Gastrocnemius medialis (tissue), 4 donors: ENCODE measurements around the gene BCR. TPM values are rescaled to one million over a fixed set of nuclear protein-coding genes. Genes with fewer than 3 reads are reported as not detected.

Experiments used
- ATAC-seq, 2 donors: fragments of 150-250 bp; one replicate each; pipeline ENCODE4 v1.9.1; 2016
- DNase-seq, 2 donors: peaks; one replicate each; pipeline ENCODE4 v3.0.0-alpha.2; 2019
- H3K27ac ChIP-seq, 4 donors: fragments of 200-600 bp; sonication (generic); 1 replicate in 1 of 4; 2 replicates in 3 of 4; pipeline ENCODE4 v1.5.1; 2016 to 2018; ENCODE audit warnings: mild to moderate bottlenecking in 2 of 4, moderate library complexity in 1 of 4
- H3K27me3 ChIP-seq, 3 donors: fragments of 200-600 bp; sonication (generic) in 2 of 3; 1 replicate in 1 of 3; 2 replicates in 2 of 3; pipeline versions ENCODE4 v1.5.1 to v1.6.0; 2016 to 2019; ENCODE audit warnings: mild to moderate bottlenecking in 1 of 3, moderate library complexity in 1 of 3
- H3K36me3 ChIP-seq, 2 donors: fragments of 200-600 bp; sonication (generic) in 1 of 2; one replicate each; pipeline ENCODE4 v1.5.1; 2017 to 2018
- H3K4me1 ChIP-seq, 2 donors: fragments of 200-600 bp; sonication (generic) in 1 of 2; one replicate each; pipeline ENCODE4 v1.5.1; 2016 to 2017; ENCODE audit warnings: mild to moderate bottlenecking in 2 of 2
- H3K4me3 ChIP-seq, 4 donors: fragments of 200-600 bp; sonication (generic) in 3 of 4; 1 replicate in 1 of 4; 2 replicates in 3 of 4; pipeline ENCODE4 v1.5.1; 2016 to 2019; ENCODE audit warnings: mild to moderate bottlenecking in 2 of 4
- H3K9me3 ChIP-seq, 3 donors: fragments of 200-600 bp; sonication (generic) in 2 of 3; 1 replicate in 1 of 3; 2 replicates in 2 of 3; pipeline ENCODE4 v1.5.1; 2016 to 2019
- CTCF ChIP-seq, 5 experiments: fragments of 450-650 bp in 3 of 5; fragments of 200-600 bp in 2 of 5; sonication (generic) in 2 of 5; IDR thresholded peaks in 4 of 5; conservative IDR thresholded peaks in 1 of 5; 1 replicate in 4 of 5; 2 replicates in 1 of 5; pipeline ENCODE4 v1.5.1; 2016 to 2019; ENCODE audit warnings: antibody characterized with exemption in 5 of 5, mild to moderate bottlenecking in 3 of 5, moderate library complexity in 3 of 5
- POLR2A ChIP-seq, 2 donors: fragments of 450-650 bp; IDR thresholded peaks; one replicate each; pipeline ENCODE4 v1.6.1; 2017; ENCODE audit warnings: antibody characterized with exemption in 2 of 2, mild to moderate bottlenecking in 2 of 2, moderate library complexity in 2 of 2
- in situ Hi-C, 4 donors: fragments of 200-750 bp; cut with MboI; loops; one replicate each; pipeline versions ENCODE4 v1.15.0 to v1.8.0; 2017; ENCODE audit warnings: low sequenced_read_pairs in 4 of 4
- intact Hi-C: fragments of 100-400 bp; cut with DNase I; formaldehyde crosslinking; loops from one replicate; pipeline ENCODE4 v1.15.1; 2023; ENCODE audit warnings: low total_unique reads
- total RNA-seq, 4 donors: library from RNA; depleted of rRNA; stranded (reverse); fragments of >200 nt; gene quantifications; one replicate each; pipeline versions ENCODE4 v1.1.0 to v1.2.3, GENCODE V29; 2016

Gene BCR
- total RNA-seq, 4 donors from 2014 or later, result 10.3 to 13.0 (median 12.4) TPM

DNA sequence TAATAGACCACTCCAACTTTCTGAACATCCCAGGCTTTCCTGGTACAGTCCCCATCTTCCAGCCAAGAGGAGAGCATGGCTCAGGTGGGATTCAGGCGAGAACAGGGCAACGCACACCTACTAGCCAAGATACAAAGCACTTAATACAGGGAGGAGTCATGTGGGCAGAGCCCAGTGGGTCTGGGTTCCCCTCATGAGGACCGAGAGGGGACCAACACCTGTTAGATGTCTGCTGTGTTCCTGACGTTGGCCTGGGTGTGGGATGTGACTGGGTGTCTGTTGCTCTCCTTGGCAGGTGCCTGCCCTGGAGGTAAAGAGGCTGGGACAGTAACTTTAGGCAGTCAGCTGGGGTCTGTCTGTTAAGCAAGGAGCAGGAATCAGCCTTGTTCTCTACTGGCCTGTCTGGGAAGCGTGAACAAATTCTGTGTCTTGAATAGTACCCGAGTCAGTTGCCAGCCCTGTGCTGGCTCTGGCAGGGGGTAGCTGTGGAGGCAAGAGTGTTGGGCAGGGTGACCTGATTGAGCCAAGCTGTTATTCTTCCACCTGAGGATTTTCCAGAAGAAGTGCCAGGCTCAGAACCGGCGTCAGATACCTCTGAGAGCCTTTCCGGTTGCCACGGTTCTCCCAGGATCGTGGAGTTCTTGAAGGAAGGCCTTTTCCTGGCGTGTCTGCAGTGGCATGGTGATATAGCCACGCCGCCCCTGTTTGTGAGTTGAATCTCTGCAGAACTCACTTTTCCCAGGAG lies 56.3 kb downstream of the BCR start:
- peaks cover 2 to 23% (median 11%) of the 10 kb centered on the region in 3 donors for H3K27me3 ChIP-seq
- ATAC-seq (peak; percentile 7 to 22), DNase-seq (no peak)
- TF ChIP-seq CTCF (IDR thresholded peaks at IDR 0.05 in 4 of 5, conservative IDR thresholded peaks at IDR 0.05 in 1 of 5) (no peak), POLR2A (IDR thresholded peaks at IDR 0.05) (no peak)
- H3K4me3 ChIP-seq, result no peak overlapping the region
- in situ Hi-C loops, result no loop called here
- H3K9me3 ChIP-seq, result no peaks in the 10 kb centered on the region
- H3K4me1 ChIP-seq, result peaks cover 28 to 29% of the 10 kb centered on the region in 2 donors
- intact Hi-C loops, result loop anchor here (2.0 to 5.0 kb wide), 2 partner anchors 24 to 54 kb away; partner anchors contain the start of gene BCR
- H3K36me3 ChIP-seq, result no peaks in the 10 kb centered on the region
- H3K27ac ChIP-seq, result peak overlapping the region in 1 of 4 donors; percentile 23

DNA sequence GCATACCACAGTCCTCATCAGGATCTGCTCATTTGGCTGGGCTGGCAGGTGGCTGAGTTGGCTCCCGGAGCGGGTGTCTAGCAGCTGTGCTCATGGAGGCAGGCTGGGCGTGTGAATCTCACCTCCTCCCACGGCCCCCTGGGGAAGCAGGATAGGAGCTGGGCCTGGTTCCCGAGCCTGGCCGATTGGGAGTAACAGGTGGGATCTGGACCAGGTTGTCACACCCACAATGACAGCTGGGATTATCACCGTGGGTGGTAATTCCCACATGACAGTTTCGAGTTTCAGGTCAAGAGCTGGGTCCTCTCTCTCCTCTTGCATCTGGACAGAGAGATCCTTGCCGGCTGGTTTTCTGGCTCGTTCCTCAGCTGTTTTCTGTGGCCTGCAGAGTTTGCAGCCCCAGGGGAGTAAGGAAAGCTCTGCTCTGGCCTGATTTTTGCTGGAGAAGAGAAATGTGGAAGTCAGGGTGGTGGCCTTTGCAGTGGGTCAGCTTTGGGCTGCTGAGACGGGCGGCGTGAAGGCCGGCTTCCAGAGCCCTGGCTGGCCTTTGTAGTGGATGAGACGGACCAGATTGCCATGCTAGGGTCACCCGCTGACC lies 57.0 kb downstream of the BCR start:
- DNase-seq, result peak; percentile 66 to 68
- in situ Hi-C loops (no loop called here), intact Hi-C loops (loop anchor here (2.0 to 5.0 kb wide), 2 partner anchors 24 to 55 kb away; partner anchors contain the start of gene BCR)
- no peak overlapping the region for H3K4me3 ChIP-seq
- H3K27me3 ChIP-seq, result peaks cover 2 to 24% (median 10%) of the 10 kb centered on the region in 3 donors
- peak overlapping the region in 1 of 4 donors; percentile 23 for H3K27ac ChIP-seq
- H3K9me3 ChIP-seq, result no peaks in the 10 kb centered on the region
- peak; percentile 89 to 96 for ATAC-seq
- H3K4me1 ChIP-seq, result peaks cover 28 to 29% of the 10 kb centered on the region in 2 donors
- no peak for TF ChIP-seq CTCF (IDR thresholded peaks at IDR 0.05 in 4 of 5, conservative IDR thresholded peaks at IDR 0.05 in 1 of 5)
- TF ChIP-seq POLR2A (IDR thresholded peaks at IDR 0.05), result no peak
- no peaks in the 10 kb centered on the region for H3K36me3 ChIP-seq

DNA sequence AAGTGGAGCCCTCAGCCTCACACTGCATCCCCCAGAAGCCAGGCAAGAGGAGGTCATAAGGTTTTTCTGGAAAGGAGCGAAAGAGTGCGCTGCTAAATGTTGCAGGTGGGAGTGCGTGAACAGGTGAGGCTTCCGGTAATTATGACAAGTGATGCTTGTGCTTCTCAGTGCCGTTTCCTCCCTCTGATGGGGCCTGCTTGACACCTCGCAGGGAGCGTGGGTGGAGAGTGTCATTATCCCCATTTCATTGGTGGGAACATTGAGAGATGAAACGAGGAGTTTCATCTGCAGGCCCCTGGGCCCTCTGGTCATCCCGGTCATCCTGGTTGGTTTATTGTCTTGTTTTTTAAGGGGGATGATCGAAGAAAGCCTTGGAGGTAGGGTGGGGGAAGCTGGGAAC lies 57.5 kb downstream of the BCR start:
- H3K4me3 ChIP-seq, result no peak overlapping the region
- ATAC-seq (no peak), DNase-seq (no peak)
- in situ Hi-C loops (no loop called here), intact Hi-C loops (loop anchor here (2.0 to 5.0 kb wide), 2 partner anchors 25 to 56 kb away; partner anchors contain the start of gene BCR)
- H3K27ac ChIP-seq, result no peak overlapping the region
- H3K9me3 ChIP-seq, result no peaks in the 10 kb centered on the region
- H3K27me3 ChIP-seq, result peaks cover 2 to 23% (median 10%) of the 10 kb centered on the region in 3 donors
- H3K4me1 ChIP-seq, result peaks cover 28 to 29% of the 10 kb centered on the region in 2 donors
- no peaks in the 10 kb centered on the region for H3K36me3 ChIP-seq
- no peak for TF ChIP-seq POLR2A (IDR thresholded peaks at IDR 0.05)
- TF ChIP-seq CTCF (IDR thresholded peaks at IDR 0.05 in 4 of 5, conservative IDR thresholded peaks at IDR 0.05 in 1 of 5), result no peak

DNA sequence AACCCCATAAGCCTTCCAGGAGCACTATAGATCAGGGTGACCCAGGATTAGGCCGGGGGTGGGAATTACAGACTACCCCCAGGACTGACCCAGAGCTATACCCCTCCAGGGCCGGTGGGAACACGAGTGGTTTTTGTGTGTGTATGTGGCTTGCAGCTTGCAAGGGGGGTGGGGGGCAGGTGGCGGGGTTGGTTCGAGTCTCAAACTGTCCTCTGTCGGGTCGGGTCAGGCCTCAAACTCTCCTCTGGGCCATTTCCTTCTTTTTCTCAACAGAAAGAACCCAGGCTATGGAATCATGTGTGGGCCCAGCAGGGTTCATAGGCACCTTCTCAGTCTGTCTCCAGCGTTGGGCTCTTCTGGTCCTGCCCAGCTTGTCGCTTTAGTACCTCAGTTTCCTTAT lies 58.4 kb downstream of the BCR start:
- peaks cover 28 to 29% of the 10 kb centered on the region in 2 donors for H3K4me1 ChIP-seq
- ATAC-seq (no peak), DNase-seq (no peak)
- H3K4me3 ChIP-seq, result no peak overlapping the region
- no peaks in the 10 kb centered on the region for H3K36me3 ChIP-seq
- no peak overlapping the region for H3K27ac ChIP-seq
- intact Hi-C loops, result loop anchor here (5.0 kb wide), 1 partner anchor 56 kb away; the partner anchor contains the start of gene BCR
- in situ Hi-C loops, result no loop called here
- H3K27me3 ChIP-seq, result peaks cover 0 to 24% (median 6%) of the 10 kb centered on the region in 3 donors
- H3K9me3 ChIP-seq, result no peaks in the 10 kb centered on the region
- TF ChIP-seq POLR2A (IDR thresholded peaks at IDR 0.05) (no peak), CTCF (IDR thresholded peaks at IDR 0.05 in 4 of 5, conservative IDR thresholded peaks at IDR 0.05 in 1 of 5) (no peak)
